Measurements from ENCODE around the gene RAMP1.

Gene RAMP1

GRCh38 chr2:237872178-237872887 lies 12.9 kb downstream of the RAMP1 start:
- TF ChIP-seq CTCF (IDR thresholded peaks at IDR 0.05; ENCODE audit: low read depth, low read length, missing control alignments) = no peak
- no peak overlapping the region for H3K4me3 ChIP-seq (ENCODE audit: low read depth, low read length)
- no peak for DNase-seq (ENCODE audit: low read depth)

GRCh38 chr2:237873421-237873831 lies 14.0 kb downstream of the RAMP1 start:
- DNase-seq (ENCODE audit: low read depth) = no peak
- H3K4me3 ChIP-seq (ENCODE audit: low read depth, low read length) = no peak overlapping the region
- no peak for TF ChIP-seq CTCF (IDR thresholded peaks at IDR 0.05; ENCODE audit: low read depth, low read length, missing control alignments)

GRCh38 chr2:237873897-237874551 lies 14.6 kb downstream of the RAMP1 start:
- no peak for TF ChIP-seq CTCF (IDR thresholded peaks at IDR 0.05; ENCODE audit: low read depth, low read length, missing control alignments)
- no peak overlapping the region for H3K4me3 ChIP-seq (ENCODE audit: low read depth, low read length)
- no peak for DNase-seq (ENCODE audit: low read depth)

GRCh38 chr2:237874585-237875161 lies 15.2 kb downstream of the RAMP1 start:
- no peak overlapping the region for H3K4me3 ChIP-seq (ENCODE audit: low read depth, low read length)
- TF ChIP-seq CTCF (IDR thresholded peaks at IDR 0.05; ENCODE audit: low read depth, low read length, missing control alignments) = no peak
- DNase-seq (ENCODE audit: low read depth) = no peak

GRCh38 chr2:237875256-237876060 lies 16.0 kb downstream of the RAMP1 start:
- H3K4me3 ChIP-seq (ENCODE audit: low read depth, low read length) = no peak overlapping the region
- TF ChIP-seq CTCF (IDR thresholded peaks at IDR 0.05; ENCODE audit: low read depth, low read length, missing control alignments) = no peak
- no peak for DNase-seq (ENCODE audit: low read depth)

GRCh38 chr2:237876061-237876526 lies 16.7 kb downstream of the RAMP1 start:
- H3K4me3 ChIP-seq (ENCODE audit: low read depth, low read length) = no peak overlapping the region
- DNase-seq (ENCODE audit: low read depth) = no peak
- no peak for TF ChIP-seq CTCF (IDR thresholded peaks at IDR 0.05; ENCODE audit: low read depth, low read length, missing control alignments)
